Panc1 (cell line): ENCODE data around the gene DALRD3. TPM values are rescaled to one million over a fixed set of nuclear protein-coding genes. Genes with fewer than 3 reads are reported as not detected.

Experiments used
- ATAC-seq: fragments of 200-7000 bp; cut with Tn5 transposase; 2 replicates; pipeline ENCODE4 v1.9.1; 2020; ENCODE audit warnings: mild to moderate bottlenecking, moderate library complexity
- BruUV-seq: library from RNA; stranded (reverse); fragments of 400-500 nt; replicated peaks from 2 replicates; lab custom pipeline; 2021; lab: Mats Ljungman, UMichigan
- CTCF ChIA-PET: fragments of 300-600 bp; sonication (Branson Sonifier 250); formaldehyde crosslinking; loops from one replicate; lab custom pipeline; 2022; ENCODE audit warnings: antibody characterized with exemption; lab: Charles Lee
- POLR2A ChIA-PET: fragments of 300-600 bp; sonication (Branson Sonifier 250); formaldehyde crosslinking; loops from one replicate; lab custom pipeline; 2022; ENCODE audit warnings: antibody characterized with exemption; lab: Charles Lee
- DNase-seq: peaks from one replicate; pipeline ENCODE4 v3.0.0-alpha.2; 2010; ENCODE audit warnings: low read depth, low spot score
- H3K27ac ChIP-seq: 2 replicates; pipeline ENCODE4 v1.5.1; 2011; ENCODE audit warnings: mild to moderate bottlenecking, low read length, inconsistent platforms
- H3K27me3 ChIP-seq: fragments of 200-500 bp; sonication (Bioruptor generic); 2 replicates; pipeline ENCODE4 v1.6.0; 2014; ENCODE audit warnings: low read length, inconsistent platforms; ENCODE audit not compliant: control insufficient read depth, insufficient read depth
- H3K36me3 ChIP-seq: fragments of 200-500 bp; sonication (Bioruptor generic); 2 replicates; pipeline ENCODE4 v1.5.1; 2014; ENCODE audit warnings: inconsistent platforms, mild to moderate bottlenecking, low read length, moderate library complexity; ENCODE audit not compliant: control insufficient read depth, insufficient read depth
- H3K4me1 ChIP-seq: 2 replicates; pipeline ENCODE4 v1.5.1; 2011; ENCODE audit warnings: inconsistent platforms, mild to moderate bottlenecking, low read length, moderate library complexity; ENCODE audit not compliant: control insufficient read depth, insufficient read depth
- H3K4me3 ChIP-seq, 2 experiments: 2 replicates each; pipeline ENCODE4 v1.5.1; 2011 to 2012; ENCODE audit warnings: low read depth in 2 of 2, low read length in 2 of 2, mild to moderate bottlenecking in 2 of 2, inconsistent platforms in 1 of 2, moderate library complexity in 1 of 2
- H3K9me3 ChIP-seq: fragments of 200-500 bp; sonication (Bioruptor generic); 2 replicates; pipeline ENCODE4 v1.5.1; 2014; ENCODE audit warnings: low read depth, mild to moderate bottlenecking, inconsistent platforms, low read length, moderate library complexity; ENCODE audit not compliant: control insufficient read depth, insufficient read depth
- POLR2AphosphoS5 ChIP-seq: IDR thresholded peaks from 2 replicates; pipeline ENCODE4 v1.6.1; 2012; ENCODE audit warnings: mild to moderate bottlenecking, low read depth, low read length, moderate library complexity
- REST ChIP-seq, 2 experiments: IDR thresholded peaks; 2 replicates each; pipeline ENCODE4 v1.6.1; 2011 to 2012; ENCODE audit warnings: low read depth in 2 of 2, control low read depth in 1 of 2, low read length in 1 of 2, mild to moderate bottlenecking in 1 of 2, moderate library complexity in 1 of 2; ENCODE audit not compliant: insufficient read depth in 1 of 2
- SIN3A ChIP-seq: IDR thresholded peaks from 2 replicates; pipeline ENCODE4 v1.6.1; 2012; ENCODE audit warnings: low read depth, mild to moderate bottlenecking, low read length, moderate library complexity, borderline replicate concordance; ENCODE audit not compliant: insufficient read depth
- TCF7L2 ChIP-seq: IDR thresholded peaks from 2 replicates; pipeline ENCODE4 v1.6.1; 2011; ENCODE audit warnings: mild to moderate bottlenecking, low read depth, low read length, inconsistent platforms
- in situ Hi-C: cut with HindIII; loops from 2 replicates; pipeline ENCODE4 v1.10.0; 2016; ENCODE audit warnings: low sequenced_read_pairs, low pct_unique_long_range_greater_than_20kb
- intact Hi-C: fragments of 100-400 bp; cut with micrococcal nuclease; formaldehyde crosslinking; loops from one replicate; pipeline ENCODE4 v1.10.0; 2022; ENCODE audit not compliant: unreplicated experiment
- total RNA-seq: library from RNA; stranded (reverse); gene quantifications from one replicate; pipeline ENCODE4 v1.2.1, GENCODE V29; 2021; ENCODE audit not compliant: unreplicated experiment
- TF ChIP-seq, protein P1 (sequence below): fragments of 450-650 bp; IDR thresholded peaks from 2 replicates; pipeline ENCODE4 v1.5.1; 2017; ENCODE audit warnings: mild to moderate bottlenecking

DALRD3 gene
- total RNA-seq, 1 experiment from 2014 or later: 22.5 TPM

- TF ChIP-seq POLR2AphosphoS5 (no peak), SIN3A (no peak), TCF7L2 (no peak), REST (IDR thresholded peaks at IDR 0.05; ENCODE audit: insufficient read depth in 1 of 2, low read depth in 2 of 2, low read length in 1 of 2) (no peak)
- TF ChIP-seq, protein P1, sequence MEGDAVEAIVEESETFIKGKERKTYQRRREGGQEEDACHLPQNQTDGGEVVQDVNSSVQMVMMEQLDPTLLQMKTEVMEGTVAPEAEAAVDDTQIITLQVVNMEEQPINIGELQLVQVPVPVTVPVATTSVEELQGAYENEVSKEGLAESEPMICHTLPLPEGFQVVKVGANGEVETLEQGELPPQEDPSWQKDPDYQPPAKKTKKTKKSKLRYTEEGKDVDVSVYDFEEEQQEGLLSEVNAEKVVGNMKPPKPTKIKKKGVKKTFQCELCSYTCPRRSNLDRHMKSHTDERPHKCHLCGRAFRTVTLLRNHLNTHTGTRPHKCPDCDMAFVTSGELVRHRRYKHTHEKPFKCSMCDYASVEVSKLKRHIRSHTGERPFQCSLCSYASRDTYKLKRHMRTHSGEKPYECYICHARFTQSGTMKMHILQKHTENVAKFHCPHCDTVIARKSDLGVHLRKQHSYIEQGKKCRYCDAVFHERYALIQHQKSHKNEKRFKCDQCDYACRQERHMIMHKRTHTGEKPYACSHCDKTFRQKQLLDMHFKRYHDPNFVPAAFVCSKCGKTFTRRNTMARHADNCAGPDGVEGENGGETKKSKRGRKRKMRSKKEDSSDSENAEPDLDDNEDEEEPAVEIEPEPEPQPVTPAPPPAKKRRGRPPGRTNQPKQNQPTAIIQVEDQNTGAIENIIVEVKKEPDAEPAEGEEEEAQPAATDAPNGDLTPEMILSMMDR: no peak
- Histone ChIP-seq H3K4me3 (no peak overlapping the region), H3K9me3 (no peaks in the 10 kb centered on the region), H3K4me1 (peaks cover 6% of the 10 kb centered on the region), H3K36me3 (no peaks in the 10 kb centered on the region), H3K27me3 (no peaks in the 10 kb centered on the region), H3K27ac (no peak overlapping the region)
- ChIA-PET CTCF (no interaction called here), POLR2A (no interaction called here)
- BruUV-seq: no TSS peak
- intact Hi-C loops: no loop called here
- DNase-seq (no peak), ATAC-seq (no peak)
- in situ Hi-C loops: no loop called here
These were observed 21.2 kb downstream of the DALRD3 start for GRCh38 chr3:48997102-48997635.

DNA sequence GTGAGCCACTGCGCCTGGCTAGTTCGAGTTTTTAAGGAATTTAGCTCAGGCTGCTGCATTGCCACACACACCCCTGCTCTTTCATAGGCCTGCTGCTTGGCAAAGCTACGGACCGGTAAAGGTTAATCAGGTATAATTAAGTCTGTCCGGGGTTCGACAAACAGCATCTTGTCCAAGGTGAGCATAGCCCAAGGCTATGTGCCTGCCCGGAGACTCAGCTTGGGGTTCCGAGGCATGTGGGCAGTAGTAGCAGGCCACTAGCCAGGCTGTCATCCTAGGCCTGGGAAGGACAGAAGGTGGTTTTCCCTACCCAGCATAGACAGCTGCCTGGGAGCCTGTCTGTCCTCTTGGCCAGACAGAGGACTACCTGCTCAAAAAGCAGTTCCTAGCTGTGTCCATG lies 21.7 kb downstream of the DALRD3 start:
- no peaks in the 10 kb centered on the region for H3K36me3 ChIP-seq
- in situ Hi-C loops: no loop called here
- ATAC-seq (no peak), DNase-seq (no peak)
- ChIA-PET POLR2A (no interaction called here), CTCF (no interaction called here)
- H3K4me3 ChIP-seq: no peak overlapping the region
- no peaks in the 10 kb centered on the region for H3K9me3 ChIP-seq
- no peaks in the 10 kb centered on the region for H3K27me3 ChIP-seq
- TF ChIP-seq TCF7L2: no peak
- no peak for TF ChIP-seq SIN3A
- TF ChIP-seq REST (IDR thresholded peaks at IDR 0.05; ENCODE audit: insufficient read depth in 1 of 2, low read depth in 2 of 2, low read length in 1 of 2): no peak
- TF ChIP-seq, protein P1: no peak
- TF ChIP-seq POLR2AphosphoS5: no peak
- intact Hi-C loops: no loop called here
- H3K27ac ChIP-seq: no peak overlapping the region
- H3K4me1 ChIP-seq: peaks cover 10% of the 10 kb centered on the region
- no TSS peak for BruUV-seq
